ENCODE results near the gene ANTXR2.

ANTXR2 gene

GRCh38 chr4:80009806-80010205, 63.2 kb downstream of the ANTXR2 start:
- no peak for TF ChIP-seq CTCF (IDR thresholded peaks at IDR 0.05; ENCODE audit: low read depth, low read length)
- H3K4me3 ChIP-seq (replicated peaks in 1 of 2; ENCODE audit: low read depth in 2 of 2, low read length in 2 of 2), result no peak overlapping the region
- DNase-seq (ENCODE audit: low read depth in 2 of 2), result no peak

- H3K4me3 ChIP-seq (replicated peaks in 1 of 2; ENCODE audit: low read depth in 2 of 2, low read length in 2 of 2), result no peak overlapping the region
- no peak for DNase-seq (ENCODE audit: low read depth in 2 of 2)
- no peak for TF ChIP-seq CTCF (IDR thresholded peaks at IDR 0.05; ENCODE audit: low read depth, low read length)
These were observed 64.1 kb downstream of the ANTXR2 start for GRCh38 chr4:80008971-80009370.

GRCh38 chr4:80008351-80008750, 64.7 kb downstream of the ANTXR2 start:
- no peak for TF ChIP-seq CTCF (IDR thresholded peaks at IDR 0.05; ENCODE audit: low read depth, low read length)
- no peak for DNase-seq (ENCODE audit: low read depth in 2 of 2)
- H3K4me3 ChIP-seq (replicated peaks in 1 of 2; ENCODE audit: low read depth in 2 of 2, low read length in 2 of 2), result no peak overlapping the region

GRCh38 chr4:80007745-80008149, 65.3 kb downstream of the ANTXR2 start:
- no peak overlapping the region for H3K4me3 ChIP-seq (replicated peaks in 1 of 2; ENCODE audit: low read depth in 2 of 2, low read length in 2 of 2)
- DNase-seq (ENCODE audit: low read depth in 2 of 2), result peak in 1 of 2 donors; percentile 35
- TF ChIP-seq CTCF (IDR thresholded peaks at IDR 0.05; ENCODE audit: low read depth, low read length), result no peak

GRCh38 chr4:80006935-80007744, 65.9 kb downstream of the ANTXR2 start:
- TF ChIP-seq CTCF (IDR thresholded peaks at IDR 0.05; ENCODE audit: low read depth, low read length), result no peak
- peak; percentile 62 to 72 for DNase-seq (ENCODE audit: low read depth in 2 of 2)
- H3K4me3 ChIP-seq (replicated peaks in 1 of 2; ENCODE audit: low read depth in 2 of 2, low read length in 2 of 2), result no peak overlapping the region

GRCh38 chr4:80005863-80006262, 67.2 kb downstream of the ANTXR2 start:
- H3K4me3 ChIP-seq (replicated peaks in 1 of 2; ENCODE audit: low read depth in 2 of 2, low read length in 2 of 2), result no peak overlapping the region
- TF ChIP-seq CTCF (IDR thresholded peaks at IDR 0.05; ENCODE audit: low read depth, low read length), result no peak
- peak in 1 of 2 donors; percentile 28 for DNase-seq (ENCODE audit: low read depth in 2 of 2)

All from cardiac fibroblast (primary cell).